H9 (cell line): ENCODE measurements around the gene TGFBRAP1. TPM values are rescaled to one million over a fixed set of nuclear protein-coding genes. Genes with fewer than 3 reads are reported as not detected.

Source experiments
- DNase-seq: peaks from one replicate; pipeline ENCODE4 v3.0.0-alpha.2; 2017
- H2AFZ ChIP-seq: one replicate; pipeline ENCODE4 v1.6.1; 2013; ENCODE audit warnings: mild to moderate bottlenecking, low read length, control low read depth, moderate library complexity
- H2AK5ac ChIP-seq: 2 replicates; pipeline ENCODE4 v1.6.1; 2013; ENCODE audit warnings: low read length, control low read depth, mixed read lengths; ENCODE audit not compliant: insufficient read length
- H2BK120ac ChIP-seq: one replicate; pipeline ENCODE4 v1.6.1; 2013; ENCODE audit warnings: low read depth, mild to moderate bottlenecking, low read length, control low read depth, inconsistent platforms; ENCODE audit not compliant: poor library complexity, severe bottlenecking
- H2BK12ac ChIP-seq: 2 replicates; pipeline ENCODE4 v1.6.1; 2013; ENCODE audit warnings: low read length, control low read depth, mixed read lengths, low read depth; ENCODE audit not compliant: insufficient read length
- H2BK15ac ChIP-seq: 2 replicates; pipeline ENCODE4 v1.6.1; 2013; ENCODE audit warnings: low read depth, low read length, control low read depth
- H2BK20ac ChIP-seq: one replicate; pipeline ENCODE4 v1.6.1; 2013; ENCODE audit warnings: low read depth, mild to moderate bottlenecking, low read length, control low read depth, inconsistent platforms; ENCODE audit not compliant: poor library complexity, severe bottlenecking
- H2BK5ac ChIP-seq: 2 replicates; pipeline ENCODE4 v1.6.1; 2013; ENCODE audit warnings: low read length, control low read depth, mixed read lengths; ENCODE audit not compliant: insufficient read length
- H3K14ac ChIP-seq: 2 replicates; pipeline ENCODE4 v1.6.1; 2013; ENCODE audit warnings: low read length, control low read depth; ENCODE audit not compliant: insufficient read depth
- H3K18ac ChIP-seq: 2 replicates; pipeline ENCODE4 v1.6.1; 2013; ENCODE audit warnings: low read depth, mild to moderate bottlenecking, mixed read lengths, low read length, control low read depth; ENCODE audit not compliant: insufficient read length
- H3K23ac ChIP-seq: 2 replicates; pipeline ENCODE4 v1.6.1; 2013; ENCODE audit warnings: low read length, control low read depth, mixed read lengths, low read depth; ENCODE audit not compliant: insufficient read length
- H3K23me2 ChIP-seq: 2 replicates; pipeline ENCODE4 v1.6.1; 2013; ENCODE audit warnings: low read depth, mild to moderate bottlenecking, mixed read lengths, low read length, control low read depth; ENCODE audit not compliant: insufficient read length, poor library complexity, severe bottlenecking
- H3K27ac ChIP-seq: 2 replicates; pipeline ENCODE4 v1.5.1; 2013; ENCODE audit warnings: low read length, control low read depth, mixed read lengths, low read depth; ENCODE audit not compliant: insufficient read length
- H3K27me3 ChIP-seq: 2 replicates; pipeline ENCODE4 v1.6.1; 2013; ENCODE audit warnings: low read length, control low read depth, inconsistent platforms; ENCODE audit not compliant: insufficient read depth
- H3K4ac ChIP-seq: 2 replicates; pipeline ENCODE4 v1.6.1; 2013; ENCODE audit warnings: low read depth, mild to moderate bottlenecking, control low read depth, inconsistent platforms, low read length, moderate library complexity
- H3K4me1 ChIP-seq: 2 replicates; pipeline ENCODE4 v1.6.1; 2013; ENCODE audit warnings: low read length, control low read depth, inconsistent platforms; ENCODE audit not compliant: insufficient read depth
- H3K4me2 ChIP-seq: 2 replicates; pipeline ENCODE4 v1.6.1; 2013; ENCODE audit warnings: low read length, control low read depth, mixed read lengths; ENCODE audit not compliant: insufficient read length, insufficient read depth
- H3K56ac ChIP-seq: 2 replicates; pipeline ENCODE4 v1.6.1; 2013; ENCODE audit warnings: low read depth, mild to moderate bottlenecking, mixed read lengths, low read length, control low read depth; ENCODE audit not compliant: insufficient read length
- H3K79me1 ChIP-seq: 2 replicates; pipeline ENCODE4 v1.6.1; 2013; ENCODE audit warnings: low read depth, mild to moderate bottlenecking, moderate library complexity, low read length, control low read depth, inconsistent platforms; ENCODE audit not compliant: insufficient read depth, poor library complexity, severe bottlenecking
- H3K79me2 ChIP-seq: 2 replicates; pipeline ENCODE4 v1.6.1; 2013; ENCODE audit warnings: low read length, control low read depth, inconsistent platforms; ENCODE audit not compliant: insufficient read depth
- H3K9ac ChIP-seq: 2 replicates; pipeline ENCODE4 v1.6.1; 2013; ENCODE audit warnings: low read length, control low read depth, mixed read lengths; ENCODE audit not compliant: insufficient read length; ENCODE audit errors: extremely low read depth
- H3K9me3 ChIP-seq: one replicate; pipeline ENCODE4 v1.6.1; 2013; ENCODE audit warnings: low read depth, low read length, inconsistent platforms; ENCODE audit not compliant: control insufficient read depth
- H3T11ph ChIP-seq: one replicate; pipeline ENCODE4 v1.6.1; 2013; ENCODE audit warnings: mild to moderate bottlenecking, low read length, control low read depth, inconsistent platforms
- H4K20me1 ChIP-seq: one replicate; pipeline ENCODE4 v1.6.1; 2013; ENCODE audit not compliant: control insufficient read depth, insufficient read length, insufficient read depth
- H4K5ac ChIP-seq: 2 replicates; pipeline ENCODE4 v1.6.1; 2013; ENCODE audit warnings: low read depth, mild to moderate bottlenecking, mixed read lengths, low read length, control low read depth; ENCODE audit not compliant: insufficient read length
- H4K8ac ChIP-seq: replicated peaks from 2 replicates; pipeline ENCODE4 v1.6.1; 2013; ENCODE audit warnings: low read length, control low read depth, mixed read lengths, low read depth; ENCODE audit not compliant: insufficient read length
- H4K91ac ChIP-seq: 2 replicates; pipeline ENCODE4 v1.6.1; 2013; ENCODE audit warnings: low read depth, mild to moderate bottlenecking, moderate library complexity, mixed read lengths, low read length, control low read depth; ENCODE audit not compliant: insufficient read length
- H3K27ac Mint-ChIP-seq, 3 experiments: 2 replicates in 2 of 3; 3 replicates in 1 of 3; pipeline ENCODE4 v1.8.0; 2020 to 2021; ENCODE audit warnings: mixed read lengths in 3 of 3, mild to moderate bottlenecking in 1 of 3, moderate library complexity in 1 of 3
- H3K27me3 Mint-ChIP-seq: 2 replicates; pipeline ENCODE4 v1.8.0; 2021; ENCODE audit warnings: low read depth, mild to moderate bottlenecking, moderate library complexity, mixed read lengths
- H3K36me3 Mint-ChIP-seq, 3 experiments: 2 replicates in 2 of 3; 3 replicates in 1 of 3; pipeline ENCODE4 v1.8.0; 2020 to 2021; ENCODE audit warnings: low read depth in 3 of 3, mixed read lengths in 3 of 3; ENCODE audit not compliant: insufficient read depth in 1 of 3
- H3K4me1 Mint-ChIP-seq, 2 experiments: 2 replicates each; pipeline ENCODE4 v1.8.0; 2020; ENCODE audit warnings: mixed read lengths in 2 of 2
- H3K4me3 Mint-ChIP-seq, 2 experiments: 2 replicates in 1 of 2; 3 replicates in 1 of 2; pipeline ENCODE4 v1.8.0; 2020 to 2021; ENCODE audit warnings: mild to moderate bottlenecking in 2 of 2, mixed read lengths in 2 of 2, moderate library complexity in 1 of 2
- H3K9me3 Mint-ChIP-seq, 2 experiments: 2 replicates in 1 of 2; 3 replicates in 1 of 2; pipeline ENCODE4 v1.8.0; 2020; ENCODE audit warnings: mild to moderate bottlenecking in 2 of 2, mixed read lengths in 2 of 2, moderate library complexity in 1 of 2
- CTCF ChIP-seq: fragments of 200-600 bp; sonication (generic); conservative IDR thresholded peaks from 3 replicates; pipeline ENCODE4 v1.8.0; 2021; ENCODE audit warnings: antibody characterized with exemption, mild to moderate bottlenecking
- WGBS: extraction: QIAGEN DNeasy Blood & Tissue Kit; methylation state at CpG from one replicate; pipeline ENCODE4 v1.1.7; 2013; ENCODE audit warnings: missing lambda C conversion rate, low lambda C conversion rate, mixed read lengths; ENCODE audit not compliant: insufficient read length; ENCODE audit errors: extremely low coverage; 5-methylcytosine and 5-hydroxymethylcytosine counted together
- total RNA-seq: library from RNA; stranded (reverse); gene quantifications from 2 replicates; pipeline ENCODE4 v1.2.1, GENCODE V29; 2021

The TGFBRAP1 gene
- total RNA-seq, 1 experiment from 2014 or later = 23.6 TPM

- Histone ChIP-seq H3K4me1 (no peaks in the 10 kb centered on the region), H3K4ac (no peak overlapping the region), H2AFZ (no peak overlapping the region), H4K8ac (no peak overlapping the region), H3K23me2 (no peaks in the 10 kb centered on the region), H2BK12ac (no peak overlapping the region), H3K27me3 (no peaks in the 10 kb centered on the region), H3K14ac (no peak overlapping the region), H2BK5ac (no peak overlapping the region), H3K9ac (no peak overlapping the region), H4K5ac (no peak overlapping the region), H3K79me2 (no peaks in the 10 kb centered on the region), H2BK20ac (no peak overlapping the region), H3K18ac (no peak overlapping the region), H2AK5ac (no peak overlapping the region), H3K79me1 (no peaks in the 10 kb centered on the region), H2BK15ac (no peak overlapping the region), H3K23ac (no peak overlapping the region), H4K20me1 (no peaks in the 10 kb centered on the region), H3K27ac (no peak overlapping the region), H3K56ac (no peak overlapping the region), H3T11ph (no peak overlapping the region), H4K91ac (no peak overlapping the region), H3K4me2 (no peak overlapping the region), H2BK120ac (no peak overlapping the region), H3K9me3 (no peaks in the 10 kb centered on the region)
- H3K27ac Mint-ChIP-seq = no peak overlapping the region; a peak in 1 of 7 replicates
- no CpG with 5 or more reads among the region's 4 CpGs for WGBS
- TF ChIP-seq CTCF = no peak
- H3K4me1 Mint-ChIP-seq = peaks cover 0 to 2% of the 10 kb centered on the region in 2 experiments; a peak in 1 of 4 replicates
- peaks cover 3 to 4% (median 3%) of the 10 kb centered on the region in 3 experiments; a peak in 1 of 7 replicates for H3K36me3 Mint-ChIP-seq
- no peak for DNase-seq
- H3K27me3 Mint-ChIP-seq = peaks cover 3% of the 10 kb centered on the region; the same call in 1 of the 2 replicates
- peaks cover 18 to 22% of the 10 kb centered on the region in 2 experiments for H3K9me3 Mint-ChIP-seq
- no peak overlapping the region for H3K4me3 Mint-ChIP-seq
Measured at GRCh38 chr2:105249891-105250290, 79.6 kb downstream of the TGFBRAP1 start.
